SK-N-SH (cell line): Measurements from ENCODE around the gene NAXE. TPM values are rescaled to one million over a fixed set of nuclear protein-coding genes. Genes with fewer than 3 reads are reported as not detected.

Experiments
- CTCF ChIA-PET: fragments of 300-600, 350-600 bp; formaldehyde crosslinking; extraction: SDS; loops from one replicate; lab custom pipeline; 2021; lab: Yijun Ruan, JAX
- POLR2A ChIA-PET: fragments of 350-600 bp; sonication (Branson Sonifier 250); formaldehyde crosslinking; extraction: SDS; loops from one replicate; lab custom pipeline; 2020; ENCODE audit warnings: antibody characterized with exemption, inconsistent platforms; lab: Yijun Ruan, JAX
- DNase-seq: peaks from one replicate; pipeline ENCODE4 v3.0.0; 2012
- H2AFZ ChIP-seq: fragments of 200-600 bp; sonication (generic); 2 replicates; pipeline ENCODE4 v1.8.1; 2016; ENCODE audit warnings: antibody characterized with exemption, mild to moderate bottlenecking, low read depth
- H3F3A ChIP-seq: fragments of 200-600 bp; sonication (generic); replicated peaks from 2 replicates; pipeline ENCODE3; 2016; ENCODE audit warnings: antibody characterized with exemption, mild to moderate bottlenecking; ENCODE audit not compliant: insufficient read depth
- H3K27ac ChIP-seq, 2 experiments: fragments of 200-500 bp in 1 of 2; fragments of 200-600 bp in 1 of 2; sonication (Bioruptor generic) in 1 of 2; sonication (generic), shearing (Covaris generic) in 1 of 2; 2 replicates each; pipeline versions ENCODE4 v1.5.1 to v1.6.1; 2014 to 2016; ENCODE audit warnings: low read depth in 2 of 2, inconsistent platforms in 1 of 2, low read length in 1 of 2, mild to moderate bottlenecking in 1 of 2, mixed read lengths in 1 of 2
- H3K27me3 ChIP-seq: fragments of 200-600 bp; sonication (generic), shearing (Covaris generic); 2 replicates; pipeline ENCODE4 v1.6.1; 2016; ENCODE audit warnings: mixed run types; ENCODE audit not compliant: insufficient read depth
- H3K36me3 ChIP-seq, 2 experiments: fragments of 200-500 bp in 1 of 2; fragments of 200-600 bp in 1 of 2; sonication (Bioruptor generic) in 1 of 2; sonication (generic) in 1 of 2; replicated peaks in 1 of 2; 2 replicates each; pipeline versions ENCODE3 to v1.5.1; 2014 to 2016; ENCODE audit warnings: low read length in 1 of 2, mild to moderate bottlenecking in 1 of 2; ENCODE audit not compliant: insufficient read depth in 2 of 2, control insufficient read depth in 1 of 2
- H3K4me1 ChIP-seq, 2 experiments: fragments of 200-500 bp in 1 of 2; fragments of 200-600 bp in 1 of 2; sonication (Bioruptor generic) in 1 of 2; sonication (generic), shearing (Covaris generic) in 1 of 2; 2 replicates each; pipeline versions ENCODE4 v1.5.1 to v1.6.1; 2014 to 2016; ENCODE audit warnings: low read depth in 1 of 2, low read length in 1 of 2, mixed run types in 1 of 2; ENCODE audit not compliant: insufficient read depth in 2 of 2, control insufficient read depth in 1 of 2
- H3K4me2 ChIP-seq: fragments of 200-600 bp; sonication (generic), shearing (Covaris generic); 2 replicates; pipeline ENCODE4 v1.6.1; 2017; ENCODE audit warnings: mixed run types
- H3K4me3 ChIP-seq, 2 experiments: fragments of 200-500 bp in 1 of 2; fragments of 200-600 bp in 1 of 2; sonication (Bioruptor generic) in 1 of 2; sonication (generic), shearing (Covaris generic) in 1 of 2; 2 replicates each; pipeline versions ENCODE4 v1.5.1 to v1.8.1; 2014 to 2016; ENCODE audit warnings: low read depth in 2 of 2, inconsistent platforms in 1 of 2, low read length in 1 of 2, mild to moderate bottlenecking in 1 of 2, mixed read lengths in 1 of 2, moderate library complexity in 1 of 2
- H3K79me2 ChIP-seq: fragments of 200-600 bp; sonication (generic); 2 replicates; pipeline ENCODE4 v1.8.1; 2017; ENCODE audit warnings: mild to moderate bottlenecking; ENCODE audit not compliant: insufficient read depth
- H3K9ac ChIP-seq: fragments of 200-600 bp; sonication (generic); 2 replicates; pipeline ENCODE4 v1.6.1; 2017; ENCODE audit warnings: mixed run types
- H3K9me2 ChIP-seq: fragments of 200-600 bp; sonication (generic); 2 replicates; pipeline ENCODE4 v1.6.1; 2017; ENCODE audit warnings: mixed run types
- H3K9me3 ChIP-seq: fragments of 200-600 bp; sonication (generic); 2 replicates; pipeline ENCODE4 v1.6.1; 2017; ENCODE audit warnings: mixed run types, mild to moderate bottlenecking, moderate library complexity
- H4K20me1 ChIP-seq: fragments of 200-600 bp; sonication (generic); 2 replicates; pipeline ENCODE4 v1.6.1; 2017; ENCODE audit warnings: mild to moderate bottlenecking, mixed run types; ENCODE audit not compliant: insufficient read depth
- ELF1 ChIP-seq: IDR thresholded peaks from 2 replicates; pipeline ENCODE4 v1.4.0; 2012
- EZH2phosphoT487 ChIP-seq: fragments of 200-600 bp; sonication (generic); IDR thresholded peaks from 2 replicates; pipeline ENCODE4 v1.6.1; 2017; ENCODE audit warnings: low read depth, mixed run types, mild to moderate bottlenecking, antibody characterized with exemption, moderate library complexity, borderline replicate concordance
- FOSL2 ChIP-seq: IDR thresholded peaks from 2 replicates; pipeline ENCODE4 v1.4.0; 2012; ENCODE audit warnings: low read depth, mild to moderate bottlenecking, moderate library complexity, borderline replicate concordance
- FOXJ3 ChIP-seq: sonication (generic); formaldehyde crosslinking; IDR thresholded peaks from 2 replicates; pipeline ENCODE4 v1.5.1; 2020; ENCODE audit warnings: mild to moderate bottlenecking, missing genetic modification reagents
- FOXM1 ChIP-seq: IDR thresholded peaks from 2 replicates; pipeline ENCODE4 v1.4.0; 2012; ENCODE audit warnings: low read depth, mild to moderate bottlenecking
- GABPA ChIP-seq: IDR thresholded peaks from 2 replicates; pipeline ENCODE4 v1.4.0; 2012; ENCODE audit warnings: low read depth, mild to moderate bottlenecking
- GATA2 ChIP-seq: sonication (generic); formaldehyde crosslinking; IDR thresholded peaks from 2 replicates; pipeline ENCODE4 v1.5.0; 2020; ENCODE audit warnings: mild to moderate bottlenecking, missing genetic modification reagents
- JUND ChIP-seq: IDR thresholded peaks from 2 replicates; pipeline ENCODE4 v1.4.0; 2012
- MEF2A ChIP-seq: IDR thresholded peaks from 2 replicates; pipeline ENCODE4 v1.4.0; 2012; ENCODE audit warnings: low read depth, borderline replicate concordance
- MXI1 ChIP-seq: IDR thresholded peaks from 2 replicates; pipeline ENCODE4 v1.6.1; 2012; ENCODE audit warnings: mild to moderate bottlenecking, low read depth, low read length, improper control_type of control experiment
- NFIC ChIP-seq: IDR thresholded peaks from 2 replicates; pipeline ENCODE4 v1.4.0; 2012; ENCODE audit warnings: borderline replicate concordance
- RAD21 ChIP-seq: IDR thresholded peaks from 2 replicates; pipeline ENCODE4 v1.6.1; 2012; ENCODE audit warnings: mild to moderate bottlenecking, low read length
- TAF1 ChIP-seq: IDR thresholded peaks from 2 replicates; pipeline ENCODE4 v1.6.1; 2012; ENCODE audit warnings: low read depth, mild to moderate bottlenecking, low read length, moderate library complexity, borderline replicate concordance
- TCF12 ChIP-seq: IDR thresholded peaks from 2 replicates; pipeline ENCODE4 v1.4.0; 2012
- USF1 ChIP-seq: IDR thresholded peaks from 2 replicates; pipeline ENCODE4 v1.4.0; 2012; ENCODE audit warnings: low read depth, borderline replicate concordance
- USF2 ChIP-seq: fragments of 150-350 bp; IDR thresholded peaks from 2 replicates; pipeline ENCODE4 v1.6.1; 2017; ENCODE audit warnings: antibody characterized with exemption, low read length, low read depth, borderline replicate concordance
- YY1 ChIP-seq: IDR thresholded peaks from 2 replicates; pipeline ENCODE4 v1.4.0; 2012; ENCODE audit warnings: low read depth, mild to moderate bottlenecking
- ZBTB33 ChIP-seq: IDR thresholded peaks from 2 replicates; pipeline ENCODE4 v1.4.0; 2012; ENCODE audit warnings: low read depth, borderline replicate concordance
- whole genome bisulfite sequencing: methylation state at CpG from one replicate; pipeline ENCODE4 v1.1.6; 2017; ENCODE audit warnings: low lambda C conversion rate; 5-methylcytosine and 5-hydroxymethylcytosine counted together
- polyA plus RNA-seq, 3 experiments: library from polyadenylated mRNA; depleted of rRNA; stranded (reverse); fragments of >200 nt; gene quantifications; 2 replicates each; pipeline ENCODE4 v1.2.3, GENCODE V29; 2012
- TF ChIP-seq, protein P1 (sequence below): IDR thresholded peaks from 2 replicates; pipeline ENCODE4 v1.4.0; 2012; ENCODE audit warnings: low read depth

NAXE gene
- polyA plus RNA-seq, 1 of the 3 experiments (the other 2 are of a cell fraction), result 98.4 TPM

GRCh38 chr1:156577550-156577949 is 14.0 kb upstream of the NAXE start:
- POLR2A ChIA-PET, result no interaction called here
- no peaks in the 10 kb centered on the region for H4K20me1 ChIP-seq

GRCh38 chr1:156578055-156578454 is 13.5 kb upstream of the NAXE start:
- POLR2A ChIA-PET, result no interaction called here
- no peak overlapping the region for H3K27ac ChIP-seq
- no peaks in the 10 kb centered on the region for H3K36me3 ChIP-seq
- H3K4me1 ChIP-seq, result no peaks in the 10 kb centered on the region; a peak in 1 of 4 replicates
- H3K4me2 ChIP-seq, result no peak overlapping the region
- 60% methylated on average over 7 of the region's 7 CpGs for WGBS
- TF ChIP-seq YY1 (no peak), GATA2 (CRISPR knock-in tag) (no peak), TAF1 (no peak), GABPA (no peak), JUND (no peak), FOXJ3 (CRISPR knock-in tag) (no peak), ELF1 (no peak), MXI1 (no peak), FOXM1 (no peak), ZBTB33 (no peak), RAD21 (no peak), NFIC (no peak), MEF2A (no peak), USF2 (no peak), TCF12 (no peak), USF1 (no peak), EZH2phosphoT487 (no peak)
- TF ChIP-seq, protein P1, sequence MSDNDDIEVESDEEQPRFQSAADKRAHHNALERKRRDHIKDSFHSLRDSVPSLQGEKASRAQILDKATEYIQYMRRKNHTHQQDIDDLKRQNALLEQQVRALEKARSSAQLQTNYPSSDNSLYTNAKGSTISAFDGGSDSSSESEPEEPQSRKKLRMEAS, result no peak
- H3K9ac ChIP-seq, result no peak overlapping the region
- H4K20me1 ChIP-seq, result no peaks in the 10 kb centered on the region
- no peak overlapping the region for H3K4me3 ChIP-seq
- H3K9me2 ChIP-seq, result no peaks in the 10 kb centered on the region
- H3F3A ChIP-seq, result no peaks in the 10 kb centered on the region
- CTCF ChIA-PET, result no interaction called here
- no peaks in the 10 kb centered on the region for H3K9me3 ChIP-seq
- H3K27me3 ChIP-seq, result no peaks in the 10 kb centered on the region
- H2AFZ ChIP-seq, result no peak overlapping the region
- no peaks in the 10 kb centered on the region for H3K79me2 ChIP-seq
- DNase-seq, result no peak

More at GRCh38 chr1:156577550-156577949, 14.0 kb upstream of the NAXE start:
- Histone ChIP-seq H3K9me3 (no peaks in the 10 kb centered on the region), H3K9ac (no peak overlapping the region), H3F3A (no peaks in the 10 kb centered on the region), H3K4me1 (peaks cover 0 to 5% of the 10 kb centered on the region in 2 experiments; a peak in 1 of 4 replicates), H3K79me2 (no peaks in the 10 kb centered on the region), H2AFZ (no peak overlapping the region), H3K4me3 (no peak overlapping the region), H3K9me2 (no peaks in the 10 kb centered on the region), H3K4me2 (no peak overlapping the region), H3K36me3 (no peaks in the 10 kb centered on the region), H3K27me3 (no peaks in the 10 kb centered on the region), H3K27ac (no peak overlapping the region)
- WGBS, result 96% methylated on average over 3 of the region's 3 CpGs
- CTCF ChIA-PET, result no interaction called here
- no peak for DNase-seq
- TF ChIP-seq FOSL2, result no peak
